ENCODE data around the gene KCNS3.

KCNS3 gene

GRCh38 chr2:17915811-17916518, 37.5 kb downstream of the KCNS3 start:
- no peak for ATAC-seq
- TF ChIP-seq RARB (CRISPR knock-in tag; IDR thresholded peaks at IDR 0.05): no peak
- TF ChIP-seq CSDC2 (CRISPR knock-in tag; IDR thresholded peaks at IDR 0.05): no peak
- TF ChIP-seq SNAI2 (CRISPR knock-in tag; IDR thresholded peaks at IDR 0.05): no peak
- no peak for TF ChIP-seq POU6F1 (CRISPR knock-in tag; IDR thresholded peaks at IDR 0.05; ENCODE audit: borderline replicate concordance, low read depth)
- TF ChIP-seq ESRRG (CRISPR knock-in tag; IDR thresholded peaks at IDR 0.05): no peak
- no peak for TF ChIP-seq ARNTL (CRISPR knock-in tag; IDR thresholded peaks at IDR 0.05; ENCODE audit: borderline replicate concordance, low read depth)
- TF ChIP-seq PATZ1 (CRISPR knock-in tag; IDR thresholded peaks at IDR 0.05; ENCODE audit: borderline replicate concordance): no peak
- no peak for TF ChIP-seq CREB5 (CRISPR knock-in tag; IDR thresholded peaks at IDR 0.05; ENCODE audit: low read depth)
- no peak for TF ChIP-seq TCF4 (CRISPR knock-in tag; IDR thresholded peaks at IDR 0.05; ENCODE audit: borderline replicate concordance)
- TF ChIP-seq ZNF70 (CRISPR knock-in tag; IDR thresholded peaks at IDR 0.05): no peak
- no peak for TF ChIP-seq PPARA (CRISPR knock-in tag; IDR thresholded peaks at IDR 0.05; ENCODE audit: borderline replicate concordance)

GRCh38 chr2:17916584-17916983, 38.1 kb downstream of the KCNS3 start:
- TF ChIP-seq CSDC2 (CRISPR knock-in tag; IDR thresholded peaks at IDR 0.05) (no peak), PPARA (CRISPR knock-in tag; IDR thresholded peaks at IDR 0.05; ENCODE audit: borderline replicate concordance) (no peak), ZC3H10 (CRISPR knock-in tag; IDR thresholded peaks at IDR 0.05) (no peak), SNAI2 (CRISPR knock-in tag; IDR thresholded peaks at IDR 0.05) (no peak), ZNF70 (CRISPR knock-in tag; IDR thresholded peaks at IDR 0.05) (no peak)
- ATAC-seq: no peak

GRCh38 chr2:17918789-17919188, 40.3 kb downstream of the KCNS3 start:
- no peak for TF ChIP-seq ZNF565 (CRISPR knock-in tag; conservative IDR thresholded peaks at IDR 0.05; ENCODE audit: low read depth)
- TF ChIP-seq ISL1 (CRISPR knock-in tag; IDR thresholded peaks at IDR 0.05): no peak
- no peak for TF ChIP-seq TOX (CRISPR knock-in tag; IDR thresholded peaks at IDR 0.05; ENCODE audit: borderline replicate concordance)
- no peak for TF ChIP-seq OSR1 (CRISPR knock-in tag; IDR thresholded peaks at IDR 0.05)
- no peak for TF ChIP-seq POU6F1 (CRISPR knock-in tag; IDR thresholded peaks at IDR 0.05; ENCODE audit: borderline replicate concordance, low read depth)
- no peak for TF ChIP-seq SNAI2 (CRISPR knock-in tag; IDR thresholded peaks at IDR 0.05)
- ATAC-seq: no peak

GRCh38 chr2:17930773-17931172, 52.3 kb downstream of the KCNS3 start:
- ATAC-seq: no peak
- TF ChIP-seq ARNTL (CRISPR knock-in tag; IDR thresholded peaks at IDR 0.05; ENCODE audit: borderline replicate concordance, low read depth): no peak
- no peak for TF ChIP-seq TOX (CRISPR knock-in tag; IDR thresholded peaks at IDR 0.05; ENCODE audit: borderline replicate concordance)
- TF ChIP-seq ZFP3 (CRISPR knock-in tag; IDR thresholded peaks at IDR 0.05): no peak
- TF ChIP-seq ISL1 (CRISPR knock-in tag; IDR thresholded peaks at IDR 0.05): no peak
- no peak for TF ChIP-seq TSHZ2 (CRISPR knock-in tag; IDR thresholded peaks at IDR 0.05)
- TF ChIP-seq ZNF70 (CRISPR knock-in tag; IDR thresholded peaks at IDR 0.05): no peak
- no peak for TF ChIP-seq ZFP30 (CRISPR knock-in tag; IDR thresholded peaks at IDR 0.05)
- no peak for TF ChIP-seq POU6F1 (CRISPR knock-in tag; IDR thresholded peaks at IDR 0.05; ENCODE audit: borderline replicate concordance, low read depth)
- no peak for TF ChIP-seq ZNF8 (CRISPR knock-in tag; IDR thresholded peaks at IDR 0.05)
- no peak for TF ChIP-seq CSRNP3 (CRISPR knock-in tag; IDR thresholded peaks at IDR 0.05)
- no peak for TF ChIP-seq RARB (CRISPR knock-in tag; IDR thresholded peaks at IDR 0.05)
- no peak for TF ChIP-seq ESRRG (CRISPR knock-in tag; IDR thresholded peaks at IDR 0.05)
- TF ChIP-seq GLIS3 (CRISPR knock-in tag; IDR thresholded peaks at IDR 0.05): no peak

Data from SK-N-SH treated with all-trans-retinoic acid at 6 μM for 48 hours (cell line).